Activated naive CD4-positive, alpha-beta T cell (primary cell): ENCODE results near the gene ASPSCR1.
A peak's percentile ranks its signal among the peaks of the same experiment; 100 is the strongest.

Source experiments
- DNase-seq, 4 experiments: peaks; one replicate each; lab custom pipeline; 2025; lab: John Stamatoyannopoulos, UW

ASPSCR1 gene

DNA sequence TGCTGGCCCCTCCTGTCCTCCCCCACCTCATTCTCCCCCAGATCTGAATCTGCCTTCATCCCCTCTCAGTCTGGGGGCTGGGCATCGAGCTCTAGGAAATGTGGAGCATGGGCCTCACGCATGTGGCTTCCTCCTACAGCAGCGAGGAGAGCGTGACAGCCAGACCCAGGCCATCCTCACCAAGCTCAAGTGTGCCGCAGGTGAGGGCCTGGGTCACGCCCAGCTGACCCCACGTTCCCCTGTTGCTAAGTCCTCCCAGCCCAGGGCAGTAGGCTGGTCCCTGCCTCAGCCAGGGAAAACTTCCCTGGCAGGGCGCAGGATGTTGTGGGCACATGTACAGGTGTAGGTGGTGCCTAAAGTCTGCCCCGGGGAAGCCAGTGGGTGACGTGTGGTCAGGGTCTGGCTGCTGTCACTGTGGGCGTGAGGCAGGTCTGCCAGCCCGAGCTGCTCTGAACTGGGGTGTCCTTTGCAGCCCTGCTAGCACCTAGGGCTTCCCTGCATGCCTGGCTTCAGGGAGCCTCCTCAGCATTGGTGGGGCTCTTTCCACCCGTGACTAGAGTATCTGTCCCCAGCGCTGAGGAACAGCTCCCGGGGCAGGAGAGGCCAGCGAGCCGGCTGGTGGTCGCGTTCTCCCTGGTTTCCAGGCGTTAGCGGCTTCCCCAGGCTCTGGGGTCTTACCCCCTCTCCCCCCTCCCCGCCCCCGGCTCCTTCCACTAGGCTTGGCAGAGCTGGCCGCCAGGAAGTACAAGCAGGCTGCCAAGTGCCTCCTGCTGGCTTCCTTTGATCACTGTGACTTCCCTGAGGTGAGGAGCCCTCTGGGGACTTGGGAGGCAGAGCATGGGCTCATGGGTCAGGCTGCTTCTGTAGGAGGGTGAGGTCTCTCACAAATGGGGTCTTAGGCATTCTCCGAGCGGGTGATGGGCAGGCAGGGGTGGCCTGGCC is 77.9 kb downstream of the ASPSCR1 start:
- no peak for DNase-seq

- no peak for DNase-seq
Measured at GRCh38 chr17:82055965-82056728, 78.7 kb downstream of the ASPSCR1 start.

GRCh38 chr17:82056729-82057621 is 79.5 kb downstream of the ASPSCR1 start:
- no peak for DNase-seq

DNA sequence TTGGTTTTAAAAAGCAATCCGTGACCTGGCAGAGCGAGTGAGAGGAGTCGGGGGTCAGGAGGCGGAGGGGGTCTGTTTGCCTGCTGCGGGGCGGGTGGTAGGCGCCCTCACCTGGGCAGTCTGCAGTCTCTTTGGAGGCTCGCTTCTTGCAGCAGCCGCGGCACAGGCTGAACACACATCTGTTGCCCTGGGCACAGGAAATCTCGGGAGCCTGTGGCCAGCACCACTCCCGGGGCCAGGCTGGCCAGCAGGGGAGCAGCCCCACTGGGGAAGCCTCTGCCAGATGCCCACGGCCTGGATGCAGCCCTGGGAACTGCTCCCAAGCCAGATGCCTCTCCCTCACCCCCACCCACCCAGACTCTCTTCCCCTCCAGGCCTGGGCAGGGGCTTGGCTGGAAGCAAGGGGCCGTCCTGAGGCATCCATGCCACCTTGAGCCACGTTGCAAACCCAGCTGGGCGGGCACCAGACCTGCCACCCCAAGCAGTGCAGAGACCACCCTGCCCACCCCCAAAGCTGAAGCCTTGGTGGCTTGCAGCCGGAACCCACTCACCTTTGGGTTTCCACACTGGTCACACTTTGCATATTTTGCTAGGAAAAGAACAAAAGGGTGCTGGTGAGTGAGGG is 80.9 kb downstream of the ASPSCR1 start:
- DNase-seq = no peak

DNA sequence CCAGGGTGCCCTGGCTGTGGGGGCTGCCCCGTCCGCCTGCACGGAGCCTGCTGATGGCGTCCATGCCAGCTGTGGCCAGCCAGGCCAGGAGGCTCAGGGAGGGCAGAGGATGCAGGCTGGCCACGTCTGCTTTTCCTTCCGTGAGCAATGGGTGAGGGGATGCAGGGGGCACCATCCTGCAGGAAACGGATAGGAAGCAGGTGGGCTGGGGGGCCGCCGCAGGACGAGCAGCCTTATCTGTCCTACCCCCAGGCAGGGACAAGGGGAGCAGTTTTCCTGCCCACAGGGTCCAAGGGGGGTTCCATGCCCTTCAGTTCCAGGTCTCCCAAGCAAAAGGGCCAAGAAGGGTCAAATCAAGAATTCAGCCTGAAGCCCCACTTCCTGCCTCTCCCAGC is 81.4 kb downstream of the ASPSCR1 start:
- DNase-seq = no peak

- DNase-seq = no peak
Measured at GRCh38 chr17:82059272-82060000, 82.0 kb downstream of the ASPSCR1 start.

- DNase-seq = no peak
Measured at GRCh38 chr17:82060001-82060380, 82.6 kb downstream of the ASPSCR1 start.

DNA sequence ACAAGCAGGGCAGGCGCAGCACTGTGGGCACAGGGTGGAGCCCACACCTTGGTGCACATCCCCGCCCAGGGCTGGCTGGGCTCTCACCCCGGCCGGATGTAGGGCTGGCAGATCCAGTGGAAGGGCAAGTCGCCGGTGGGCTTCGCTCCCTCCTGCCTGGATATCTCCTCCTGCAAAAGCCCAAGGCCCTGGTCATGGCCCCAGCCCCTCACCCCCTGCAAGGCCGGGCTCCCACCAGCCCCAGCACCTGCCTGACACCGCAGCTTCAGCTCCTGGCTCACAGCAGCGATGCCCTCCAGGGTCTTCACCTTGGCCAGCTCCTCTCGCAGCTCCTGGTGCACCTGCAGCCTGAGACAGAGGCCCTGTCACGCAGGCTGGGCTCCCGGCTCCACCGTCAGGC is 83.2 kb downstream of the ASPSCR1 start:
- DNase-seq = no peak

DNA sequence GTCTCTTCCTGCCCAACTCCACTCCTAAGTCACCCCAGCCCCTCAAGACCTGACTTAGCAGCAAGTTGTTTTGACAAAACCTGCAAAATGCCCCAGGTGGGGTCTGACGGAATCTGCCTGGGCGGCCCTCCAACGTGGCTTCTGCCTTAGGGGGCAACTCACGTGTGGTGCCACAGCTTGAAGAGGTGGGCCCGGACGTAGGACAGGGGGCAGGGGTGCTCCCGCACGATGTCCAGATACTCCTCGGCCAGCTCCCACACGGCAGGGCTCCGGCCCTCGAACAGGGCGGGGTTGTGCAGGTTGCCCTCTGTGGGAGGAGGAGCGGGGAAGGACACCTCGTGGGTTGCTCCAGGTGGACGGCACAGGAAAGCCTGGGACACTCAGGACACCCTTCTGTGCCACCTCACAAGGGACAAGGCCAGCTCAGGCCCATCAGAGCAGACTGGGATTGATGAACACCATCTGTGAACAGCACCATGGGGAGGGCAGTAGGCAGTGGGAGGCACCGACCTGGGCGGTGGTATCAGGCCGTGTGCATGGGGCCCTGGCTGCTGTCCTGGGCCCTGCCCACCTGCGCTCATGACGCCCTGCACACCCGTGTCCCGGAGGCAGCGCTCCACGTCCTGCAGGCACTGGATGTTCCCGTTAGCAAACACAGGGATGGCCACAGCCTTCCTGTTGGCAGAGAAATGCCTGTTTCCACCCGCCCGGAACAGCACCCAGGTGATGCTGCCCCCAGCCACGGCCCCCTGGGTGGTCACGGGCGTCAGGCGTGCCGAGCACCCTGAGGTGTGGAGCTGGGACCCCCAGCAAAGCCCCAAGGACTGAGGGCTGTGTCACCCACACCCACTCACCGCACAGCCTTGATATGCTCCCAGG is 83.9 kb downstream of the ASPSCR1 start:
- DNase-seq = no peak

GRCh38 chr17:82062076-82062983 is 84.9 kb downstream of the ASPSCR1 start:
- no peak for DNase-seq

DNA sequence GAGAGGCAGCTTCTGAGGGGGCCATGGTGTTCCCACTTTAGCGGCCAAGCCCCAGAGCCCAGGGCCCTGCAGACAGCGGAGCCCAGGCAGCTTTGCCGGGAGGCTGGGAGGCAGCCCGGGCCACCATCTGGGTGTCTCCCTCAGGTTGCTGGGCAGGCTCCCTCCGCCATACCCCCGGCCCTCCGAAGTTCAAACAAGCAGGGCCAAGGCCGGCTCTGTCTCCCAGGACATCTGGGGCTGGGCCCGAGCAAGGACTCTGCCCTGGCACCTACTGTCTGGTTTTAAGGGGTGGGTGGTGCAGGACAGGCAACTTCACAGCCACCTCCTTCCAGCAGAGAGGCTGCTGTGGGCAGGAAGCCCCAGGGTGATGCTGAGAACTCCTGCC is 85.5 kb downstream of the ASPSCR1 start:
- no peak for DNase-seq

- DNase-seq = no peak
Measured at GRCh38 chr17:82063424-82064415, 86.3 kb downstream of the ASPSCR1 start.

GRCh38 chr17:82064433-82065192 is 87.2 kb downstream of the ASPSCR1 start:
- DNase-seq = no peak

DNA sequence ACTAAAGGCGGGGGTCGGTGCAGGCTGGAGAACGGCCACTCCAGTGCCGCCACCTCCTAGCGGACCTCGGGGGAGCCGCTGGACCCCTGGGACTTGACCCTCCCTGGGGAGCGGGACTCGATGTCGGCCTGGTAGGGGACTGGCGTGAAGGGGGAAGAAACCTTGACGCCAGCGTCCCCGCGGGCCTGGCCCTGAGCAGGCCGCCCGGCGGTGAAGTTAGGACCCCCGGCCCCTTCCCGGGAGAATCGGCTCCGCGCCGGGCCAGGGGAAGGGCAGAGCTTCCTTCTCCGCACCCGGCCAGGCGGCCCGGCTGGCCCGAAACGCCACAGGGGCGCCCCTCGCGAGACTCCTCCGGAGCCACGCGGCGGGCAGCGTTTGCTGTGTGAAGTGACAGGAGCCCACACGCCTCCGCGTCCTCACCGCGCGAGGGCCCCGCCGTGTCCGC is 87.8 kb downstream of the ASPSCR1 start:
- peak in 1 of 4 experiments; percentile 42 for DNase-seq

DNA sequence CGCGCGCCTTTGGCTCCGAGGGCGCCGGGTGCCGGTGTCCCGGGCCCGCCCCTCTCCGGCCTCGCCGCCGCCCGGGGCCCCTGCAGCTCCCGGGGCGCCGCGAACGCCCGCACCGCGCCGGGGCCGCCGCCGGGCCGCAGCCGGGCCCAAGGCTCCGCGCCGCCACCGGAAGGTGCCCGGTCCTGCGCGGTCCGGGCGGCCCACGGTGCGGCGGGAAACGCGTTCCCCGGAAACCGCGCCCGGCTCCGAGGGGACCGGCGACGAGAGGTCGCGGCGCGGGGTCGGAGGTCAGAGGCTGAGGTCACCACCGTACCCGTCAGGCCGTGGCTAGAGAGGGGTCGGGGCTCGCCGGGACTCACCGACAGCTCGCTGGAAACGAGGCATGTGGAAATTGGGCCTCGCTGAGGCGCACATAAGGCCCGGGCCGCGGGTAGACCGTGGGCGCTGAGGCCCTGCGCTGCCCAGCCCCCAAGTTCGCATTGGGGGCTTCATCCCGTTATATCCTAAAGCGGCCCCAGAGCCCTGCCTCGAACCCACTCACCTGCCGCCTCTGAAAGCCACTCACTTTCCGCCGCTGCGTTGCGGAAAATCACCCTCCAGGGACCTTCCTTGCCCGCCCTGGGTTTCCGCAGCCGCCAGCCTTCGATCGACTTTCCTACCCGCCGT is 88.3 kb downstream of the ASPSCR1 start, which contains the start of gene DUS1L:
Gene DUS1L (minus strand): TSS at position 167 of the 666 bp plus-strand sequence. CDS start 745 bp downstream, outside the sequence.
- peak; percentile 37 to 69 (median 55) for DNase-seq
